HG02763 (cell line): Measurements from ENCODE around the gene ZBTB20.
A peak's percentile ranks its signal among the peaks of the same experiment; 100 is the strongest.

Experiments used
- ATAC-seq: cut with Tn5 transposase; IDR thresholded peaks from one replicate; pipeline ENCODE4 v1.9.1; 2021; ENCODE audit warnings: mild to moderate bottlenecking, moderate library complexity; ENCODE audit not compliant: unreplicated experiment

Gene ZBTB20

DNA sequence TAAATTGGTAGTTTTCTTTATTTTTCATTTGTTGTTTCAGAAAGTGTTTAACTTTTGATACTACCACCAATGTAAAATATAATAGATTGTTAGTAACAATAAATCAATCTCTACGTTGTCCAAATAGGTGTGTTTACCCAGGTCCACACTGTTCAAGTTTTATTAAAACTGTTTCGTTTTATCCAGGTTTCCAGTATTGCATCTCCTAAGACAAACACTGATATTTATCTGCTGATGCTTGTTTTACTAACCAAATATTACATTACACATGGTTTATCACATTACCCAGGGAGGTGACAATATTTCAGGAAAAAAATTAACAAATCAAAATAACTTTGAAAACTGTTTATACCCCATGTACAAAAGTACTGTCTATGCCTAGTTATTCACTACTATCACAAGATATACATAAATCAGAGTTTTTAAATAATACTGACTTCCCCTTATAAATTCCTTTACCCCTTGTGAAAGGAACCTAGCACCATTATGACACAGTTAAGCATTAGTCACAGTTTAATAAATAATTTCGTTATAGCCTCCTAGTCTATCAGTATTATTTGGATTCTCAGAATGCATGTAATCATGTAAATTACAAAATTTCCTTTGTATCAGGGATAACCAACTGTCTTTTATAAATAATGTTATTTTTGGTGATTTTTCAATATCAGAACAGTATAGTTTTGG lies 205.3 kb downstream of the ZBTB20 start:
- no peak for ATAC-seq

GRCh38 chr3:114939920-114940319 lies 207.2 kb downstream of the ZBTB20 start:
- no peak for ATAC-seq

DNA sequence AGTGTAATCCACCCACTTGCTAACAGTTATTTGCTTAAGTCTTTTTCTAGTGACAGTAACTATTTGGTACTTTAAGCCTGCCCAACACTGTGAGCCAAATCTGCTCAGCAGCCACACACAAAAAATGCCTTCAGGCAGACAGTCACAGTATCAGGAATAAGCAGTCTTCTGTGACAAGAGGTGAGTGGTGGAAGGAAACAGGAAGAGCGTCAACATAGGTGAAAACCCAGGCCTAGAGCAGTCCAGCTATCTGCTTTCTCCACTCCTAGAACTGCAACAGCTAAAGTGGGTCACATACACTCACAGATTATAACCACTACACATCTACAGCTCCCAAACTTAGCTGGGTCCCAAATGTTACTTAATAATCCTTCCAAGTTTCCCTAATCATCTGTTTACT lies 213.7 kb downstream of the ZBTB20 start:
- ATAC-seq = no peak

DNA sequence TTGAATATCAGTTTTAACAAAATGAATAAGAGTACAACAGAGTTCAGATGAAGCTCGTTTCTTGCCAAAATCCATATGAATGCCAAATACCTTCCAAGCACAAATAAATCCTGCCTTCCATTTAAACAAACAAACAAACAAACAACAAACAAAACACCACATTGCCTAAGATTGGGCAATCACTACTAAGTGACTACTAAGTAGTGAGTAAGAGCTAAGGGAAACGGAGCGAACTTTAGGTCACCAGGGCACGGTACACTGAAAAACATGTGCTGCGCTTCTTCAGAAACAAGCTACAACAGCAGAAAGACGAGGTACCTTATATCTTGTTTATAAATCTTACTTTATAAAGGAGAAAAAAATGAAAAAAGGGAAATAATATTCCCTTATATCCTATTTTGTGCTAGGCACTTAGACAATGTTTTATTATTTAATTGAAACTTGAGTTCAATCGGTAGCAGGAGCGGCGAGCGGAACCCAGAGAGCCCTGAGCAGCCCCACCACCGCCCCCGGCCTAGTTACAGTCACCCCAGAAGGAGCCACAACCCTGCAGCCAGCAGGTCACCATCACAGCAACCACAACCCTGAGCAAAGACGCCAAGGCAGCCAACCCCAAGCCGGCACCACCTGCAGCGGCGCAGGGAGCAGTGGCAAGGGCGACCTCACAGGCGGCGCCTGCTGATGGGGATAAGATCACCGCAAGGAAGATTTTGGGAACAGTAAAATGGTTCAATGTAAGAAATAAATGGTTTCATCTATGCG lies 216.9 kb downstream of the ZBTB20 start:
- no peak for ATAC-seq

- no peak for ATAC-seq
Measured at GRCh38 chr3:114928989-114929640, 218.0 kb downstream of the ZBTB20 start.

DNA sequence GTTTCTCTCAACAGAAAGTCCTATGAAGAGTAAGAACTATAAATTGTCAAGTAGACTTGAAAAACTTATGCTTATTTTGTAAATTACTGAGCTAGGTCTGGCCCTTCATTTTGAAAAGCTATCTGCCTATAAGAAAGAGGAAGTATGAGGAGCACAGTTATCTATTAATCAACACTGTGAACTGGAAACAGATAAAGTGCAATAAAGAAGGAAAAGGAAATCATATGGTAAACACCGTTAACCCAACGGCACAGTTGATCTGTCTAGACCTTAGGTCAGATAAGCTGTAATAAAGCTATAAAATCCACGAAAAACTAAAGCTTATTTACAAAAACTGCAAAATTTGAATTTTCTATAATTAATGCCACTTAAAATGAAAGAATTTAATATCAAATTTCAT lies 242.5 kb downstream of the ZBTB20 start:
- ATAC-seq = no peak

DNA sequence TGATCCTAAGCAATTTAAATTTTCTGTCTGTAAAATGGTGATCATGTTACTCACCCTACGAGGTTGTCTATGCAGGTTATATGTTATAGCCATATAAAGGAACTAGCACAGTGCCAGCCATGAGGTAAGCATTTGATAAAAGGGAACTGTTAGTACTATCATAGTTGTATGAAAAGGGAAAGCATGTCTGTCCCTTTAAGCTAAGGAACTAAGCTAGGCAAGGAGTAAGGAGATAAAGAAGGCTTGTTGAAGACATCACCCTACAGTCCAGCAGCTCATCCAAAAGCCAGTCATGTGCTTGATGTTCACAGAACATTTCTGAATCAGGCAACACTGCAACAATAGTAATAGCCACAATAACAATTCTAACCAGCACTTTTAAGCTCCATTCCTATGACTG lies 243.9 kb downstream of the ZBTB20 start:
- no peak for ATAC-seq

GRCh38 chr3:114902691-114903101 lies 244.4 kb downstream of the ZBTB20 start:
- ATAC-seq = no peak

DNA sequence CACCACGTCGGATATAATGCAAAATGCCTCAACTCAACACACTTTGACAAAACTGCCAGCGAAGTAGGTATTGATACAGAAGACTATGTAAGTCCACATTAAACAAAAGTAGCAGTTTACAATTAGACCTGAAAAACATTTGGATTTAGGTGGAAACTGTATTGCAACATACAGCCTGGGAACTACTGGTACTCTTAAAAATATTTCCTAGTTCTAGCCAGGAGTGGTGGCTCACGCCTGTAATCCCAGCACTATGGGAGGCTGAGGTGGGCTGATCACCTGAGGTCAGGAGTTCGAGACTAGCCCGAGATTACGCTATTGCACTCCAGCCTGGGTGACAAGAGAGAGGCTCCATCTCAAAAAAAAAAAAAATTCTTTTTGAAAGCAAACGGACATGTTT lies 246.2 kb downstream of the ZBTB20 start:
- ATAC-seq = no peak

DNA sequence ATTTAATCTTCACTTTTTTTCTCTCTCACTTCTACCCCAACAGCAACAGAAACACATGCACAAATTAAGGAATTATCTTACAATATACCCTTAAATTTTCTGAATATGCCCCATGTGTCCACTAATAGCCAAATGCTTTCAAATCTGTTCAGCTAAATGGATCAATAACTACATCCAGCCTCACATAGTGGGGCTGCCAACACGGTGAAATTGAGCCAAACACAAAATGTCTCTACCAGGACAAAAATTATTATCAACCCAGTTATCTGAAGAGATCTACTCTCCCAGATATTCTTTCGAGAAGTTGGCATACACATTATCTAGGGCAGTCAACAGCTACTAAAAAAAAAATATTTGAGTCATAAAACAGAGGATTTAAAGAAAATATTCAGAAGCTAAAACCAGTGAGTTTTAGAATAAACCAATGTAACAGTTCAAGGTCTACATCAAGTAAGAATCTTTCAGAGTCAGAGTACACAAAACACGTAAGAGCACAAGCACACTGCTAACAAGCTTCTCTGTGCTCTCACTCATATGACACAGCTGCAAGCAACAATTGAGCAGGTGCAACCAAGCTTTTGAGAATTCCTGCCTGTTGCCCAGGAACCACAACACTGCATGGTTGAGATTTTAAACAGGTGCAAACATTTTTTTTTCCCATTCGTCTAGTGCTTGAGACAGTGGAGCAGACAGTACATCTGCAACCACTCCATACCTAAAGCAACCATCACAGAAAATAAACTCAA lies 247.7 kb downstream of the ZBTB20 start:
- no peak for ATAC-seq

DNA sequence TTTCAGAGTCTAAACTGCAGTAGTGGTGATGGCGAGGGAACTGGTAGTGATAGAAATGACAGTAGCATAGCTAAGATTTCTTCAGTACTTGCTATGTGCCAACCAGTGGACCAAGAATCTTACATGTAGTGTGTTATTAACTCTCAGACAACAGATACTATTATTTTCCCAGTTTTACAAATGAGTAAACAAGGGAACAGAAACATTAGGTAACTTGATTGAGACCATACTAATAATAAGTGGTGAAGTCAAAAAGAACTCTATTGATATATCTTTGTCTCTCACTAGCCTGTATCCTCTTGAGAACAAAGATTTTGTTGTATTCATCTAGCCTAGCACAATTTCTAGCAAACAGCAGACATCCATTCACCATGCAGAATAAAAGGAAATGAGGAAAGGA lies 250.1 kb downstream of the ZBTB20 start:
- ATAC-seq = no peak

DNA sequence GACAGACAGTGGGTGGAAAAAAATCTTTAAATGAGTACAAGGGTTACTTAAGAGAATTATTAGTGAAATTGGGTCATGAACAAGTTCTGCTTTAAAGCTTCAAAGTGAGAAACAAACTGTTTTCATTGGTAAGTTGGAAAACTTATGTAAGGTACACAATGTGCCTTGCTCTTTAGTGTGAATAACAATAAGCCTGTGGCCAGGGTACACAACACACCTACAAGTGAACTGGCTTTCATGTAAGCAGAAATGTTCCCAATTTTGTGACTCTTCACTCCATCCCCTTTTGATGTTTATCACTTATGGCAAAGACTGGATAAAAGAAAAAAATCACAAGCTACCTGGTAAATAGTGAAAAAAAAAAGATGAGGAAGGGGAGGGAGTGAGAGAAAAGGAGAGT lies 253.7 kb downstream of the ZBTB20 start:
- no peak for ATAC-seq

DNA sequence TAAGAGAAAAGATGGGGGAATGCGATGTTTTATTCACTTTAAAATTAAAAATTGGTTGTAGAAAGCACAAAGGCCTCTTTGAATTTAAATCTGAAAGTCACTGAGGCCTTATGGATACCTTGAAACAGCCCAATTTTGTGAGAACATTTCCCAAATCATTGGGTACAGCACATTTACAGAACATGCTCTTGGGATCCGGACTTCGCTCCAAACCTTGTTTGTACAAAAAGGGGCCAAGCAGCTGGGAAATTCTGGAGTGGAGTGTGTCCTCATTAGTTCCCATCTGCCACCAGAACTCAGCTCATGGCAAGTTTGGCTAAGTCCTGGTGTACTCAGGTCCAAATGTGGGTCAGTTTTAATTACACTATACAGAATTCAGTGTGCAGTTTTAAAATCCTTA lies 254.2 kb downstream of the ZBTB20 start:
- ATAC-seq = no peak

DNA sequence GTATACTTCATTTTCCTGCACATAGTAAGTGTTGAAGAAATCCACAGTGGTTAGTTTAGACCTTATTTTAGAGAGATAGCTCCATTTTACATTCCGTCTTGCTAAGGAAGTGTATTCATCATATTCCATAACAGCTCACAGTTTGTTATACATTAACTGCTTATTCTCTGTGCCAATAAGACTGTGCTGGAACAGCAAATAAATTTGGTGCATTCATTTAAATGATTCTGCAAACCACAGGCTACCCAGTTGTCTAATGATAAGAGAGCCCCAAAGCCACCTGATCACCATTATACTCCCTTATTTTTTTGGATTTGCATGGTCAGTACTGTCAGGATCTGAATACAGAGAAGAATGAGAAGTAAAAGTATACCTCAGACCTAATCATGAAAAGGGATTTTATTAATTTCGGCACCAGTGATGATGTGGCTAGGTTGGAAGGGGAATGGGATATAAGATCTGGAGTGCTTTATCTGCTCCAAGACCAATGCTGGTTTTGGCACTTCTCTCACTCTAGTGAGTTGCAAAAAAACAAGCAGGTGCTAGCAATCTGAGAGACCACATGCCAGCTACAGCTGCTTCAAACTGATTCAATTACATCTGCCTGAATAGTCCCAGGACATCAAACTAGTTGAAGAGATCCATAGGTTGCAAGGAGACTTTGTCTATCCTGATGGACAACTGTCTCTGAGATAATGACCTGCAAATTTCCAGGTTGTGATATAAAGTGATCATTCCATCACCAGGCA lies 254.8 kb downstream of the ZBTB20 start:
- no peak for ATAC-seq

- no peak for ATAC-seq
Measured at GRCh38 chr3:114887806-114888205, 259.3 kb downstream of the ZBTB20 start.

DNA sequence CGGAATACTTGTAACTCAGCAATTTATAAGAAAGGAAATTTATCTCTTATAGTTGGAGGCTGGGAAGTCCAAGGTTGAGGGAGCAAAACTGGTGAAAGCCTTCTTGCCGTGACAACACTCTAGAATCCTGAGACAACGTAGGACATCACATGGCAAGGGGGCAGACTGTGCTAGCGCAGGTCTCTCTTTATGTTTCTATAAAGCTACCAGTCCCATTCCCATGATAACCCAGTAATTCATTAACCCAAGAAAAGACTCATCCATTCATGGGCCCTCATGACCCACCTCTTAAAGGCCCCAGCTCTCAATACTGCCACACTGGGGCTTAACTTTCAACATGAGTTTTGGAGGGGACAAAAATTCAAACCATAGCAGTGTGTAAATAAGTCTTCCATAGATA lies 260.2 kb downstream of the ZBTB20 start:
- no peak for ATAC-seq

- no peak for ATAC-seq
Measured at GRCh38 chr3:114884213-114884923, 262.7 kb downstream of the ZBTB20 start.

DNA sequence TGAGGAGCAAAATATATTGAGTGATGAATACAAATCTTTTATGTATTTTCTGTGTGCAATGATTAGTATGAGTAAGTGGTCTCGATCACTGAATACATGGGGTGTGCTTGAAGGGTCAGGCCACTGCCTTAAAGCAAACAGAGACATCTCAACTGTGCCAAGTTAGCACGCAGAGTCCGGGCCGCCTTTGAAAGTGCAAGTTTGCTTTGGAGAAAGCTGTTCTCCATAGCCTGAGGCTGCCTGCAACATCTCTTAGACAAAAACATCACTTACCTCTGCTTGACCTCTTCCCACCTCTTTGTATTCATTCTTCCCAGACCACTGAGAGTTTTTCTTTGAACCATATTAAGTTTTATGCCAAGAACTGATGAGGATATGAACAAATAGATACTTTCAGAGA lies 267.0 kb downstream of the ZBTB20 start:
- no peak for ATAC-seq

GRCh38 chr3:114879059-114880031 lies 267.7 kb downstream of the ZBTB20 start:
- peak; percentile 69 for ATAC-seq
